GM12873 (cell line): ENCODE results near the gene MB21D2.

Source experiments
- TF ChIP-seq, protein P1 (sequence below): IDR thresholded peaks from 2 replicates; pipeline ENCODE4 v1.5.1; 2012; ENCODE audit warnings: low read depth, mild to moderate bottlenecking, moderate library complexity, low read length, control low read depth; ENCODE audit not compliant: insufficient read depth; ENCODE audit errors: missing control alignments

Gene MB21D2

GRCh38 chr3:192881159-192881786, 36.4 kb downstream of the MB21D2 start:
- TF ChIP-seq, protein P1, sequence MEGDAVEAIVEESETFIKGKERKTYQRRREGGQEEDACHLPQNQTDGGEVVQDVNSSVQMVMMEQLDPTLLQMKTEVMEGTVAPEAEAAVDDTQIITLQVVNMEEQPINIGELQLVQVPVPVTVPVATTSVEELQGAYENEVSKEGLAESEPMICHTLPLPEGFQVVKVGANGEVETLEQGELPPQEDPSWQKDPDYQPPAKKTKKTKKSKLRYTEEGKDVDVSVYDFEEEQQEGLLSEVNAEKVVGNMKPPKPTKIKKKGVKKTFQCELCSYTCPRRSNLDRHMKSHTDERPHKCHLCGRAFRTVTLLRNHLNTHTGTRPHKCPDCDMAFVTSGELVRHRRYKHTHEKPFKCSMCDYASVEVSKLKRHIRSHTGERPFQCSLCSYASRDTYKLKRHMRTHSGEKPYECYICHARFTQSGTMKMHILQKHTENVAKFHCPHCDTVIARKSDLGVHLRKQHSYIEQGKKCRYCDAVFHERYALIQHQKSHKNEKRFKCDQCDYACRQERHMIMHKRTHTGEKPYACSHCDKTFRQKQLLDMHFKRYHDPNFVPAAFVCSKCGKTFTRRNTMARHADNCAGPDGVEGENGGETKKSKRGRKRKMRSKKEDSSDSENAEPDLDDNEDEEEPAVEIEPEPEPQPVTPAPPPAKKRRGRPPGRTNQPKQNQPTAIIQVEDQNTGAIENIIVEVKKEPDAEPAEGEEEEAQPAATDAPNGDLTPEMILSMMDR = no peak

DNA sequence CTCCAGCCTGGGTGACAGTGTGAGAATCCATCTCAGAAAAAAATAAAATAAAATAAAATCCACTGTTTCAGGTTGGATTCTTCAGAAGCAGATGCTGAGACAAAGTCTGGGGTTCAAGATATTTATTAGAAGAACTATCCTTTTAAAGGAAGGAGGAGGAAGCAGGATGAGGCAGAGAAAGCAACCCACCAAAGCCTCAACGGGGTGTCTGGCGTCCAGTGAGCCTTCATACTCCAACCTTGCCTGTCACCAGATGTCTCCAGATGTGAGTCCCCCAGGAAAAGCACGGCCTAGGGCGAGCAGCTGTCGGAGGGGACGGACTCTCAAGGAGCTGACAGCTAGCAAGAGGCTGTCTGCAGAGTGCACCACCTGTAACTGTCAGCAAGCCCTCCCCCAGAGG, 37.3 kb downstream of the MB21D2 start:
- TF ChIP-seq, protein P1 = no peak

GRCh38 chr3:192879346-192880031, 38.2 kb downstream of the MB21D2 start:
- TF ChIP-seq, protein P1 = no peak

DNA sequence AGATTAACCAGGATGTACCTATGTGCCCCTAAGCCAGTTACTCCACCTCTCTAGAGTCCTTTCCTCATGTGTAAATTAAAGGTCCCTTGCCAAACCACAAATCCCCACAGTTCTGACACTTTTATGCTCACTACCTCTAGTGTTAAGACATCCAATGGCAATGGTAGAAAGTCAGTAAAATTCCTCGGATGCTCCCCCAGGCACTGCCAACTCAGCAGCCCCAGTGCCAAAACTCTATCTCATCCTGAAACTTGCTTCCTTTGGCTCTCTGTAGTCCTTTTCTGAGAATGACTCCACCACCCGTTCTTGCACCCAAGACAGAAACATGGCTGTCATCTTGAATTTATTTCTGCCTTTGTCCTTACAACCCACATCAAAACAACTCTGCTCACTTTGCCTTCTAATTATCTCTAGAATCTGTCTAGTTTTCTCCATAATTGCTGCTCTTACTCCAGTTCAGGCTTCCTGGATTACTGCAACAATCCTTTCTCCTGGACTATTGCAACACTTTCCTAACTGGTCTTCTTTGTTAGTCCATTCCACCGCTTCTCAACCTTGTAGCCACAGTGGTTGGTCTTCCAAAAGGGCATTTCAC, 41.6 kb downstream of the MB21D2 start:
- TF ChIP-seq, protein P1 = no peak

DNA sequence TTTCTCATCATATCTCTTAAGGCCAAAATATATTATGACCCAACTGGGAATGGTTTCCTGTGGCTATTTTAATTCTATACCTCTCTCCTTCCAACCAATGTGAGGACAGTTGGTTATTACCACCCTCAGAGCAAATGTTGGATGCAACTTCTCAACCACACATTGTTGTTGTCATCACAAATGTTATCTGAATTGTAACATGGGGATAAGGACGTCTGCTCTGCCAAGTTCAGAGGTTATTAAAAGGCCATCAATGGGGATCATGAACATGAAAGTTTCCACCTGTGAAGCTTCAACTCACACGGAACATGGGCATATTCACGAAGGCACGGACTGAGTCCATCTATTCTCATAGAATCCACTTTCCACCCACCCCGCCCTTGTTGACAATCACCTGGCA, 46.8 kb downstream of the MB21D2 start:
- TF ChIP-seq, protein P1 = no peak

- TF ChIP-seq, protein P1 = no peak
These were observed 48.3 kb downstream of the MB21D2 start for GRCh38 chr3:192869131-192870031.
